Heart left ventricle (tissue), 16 donors: Measurements from ENCODE around the gene BRME1. TPM values are rescaled to one million over a fixed set of nuclear protein-coding genes. Genes with fewer than 3 reads are reported as not detected.

Experiments
- ATAC-seq, 4 donors: fragments of 200-7000 bp; cut with Tn5 transposase; one replicate each; pipeline ENCODE4 v1.9.1; 2020 to 2022; ENCODE audit warnings: moderate library complexity in 4 of 4, mild to moderate bottlenecking in 3 of 4, moderate number of reproducible peaks in 1 of 4
- DNase-seq, 5 donors: peaks; one replicate each; pipeline ENCODE4 v3.0.0-alpha.2; 2020
- H3K27ac ChIP-seq, 12 donors: fragments of 200-600 bp; sonication (generic) in 4 of 12; one replicate each; pipeline versions ENCODE4 v1.5.0 to v1.8.0; 2016 to 2022; ENCODE audit warnings: mild to moderate bottlenecking in 2 of 12
- H3K27me3 ChIP-seq, 9 donors: fragments of 200-600 bp; sonication (generic) in 2 of 9; one replicate each; pipeline versions ENCODE4 v1.5.1 to v1.8.0; 2016 to 2022; ENCODE audit warnings: mild to moderate bottlenecking in 3 of 9
- H3K36me3 ChIP-seq, 9 donors: fragments of 200-600 bp; sonication (generic) in 2 of 9; one replicate each; pipeline versions ENCODE4 v1.5.0 to v1.8.0; 2018 to 2022; ENCODE audit warnings: mild to moderate bottlenecking in 2 of 9
- H3K4me1 ChIP-seq, 12 donors: fragments of 200-600 bp; sonication (generic) in 4 of 12; one replicate each; pipeline versions ENCODE4 v1.5.0 to v1.8.0; 2016 to 2022; ENCODE audit warnings: mild to moderate bottlenecking in 3 of 12
- H3K4me3 ChIP-seq, 12 donors: fragments of 200-600 bp; sonication (generic) in 4 of 12; one replicate each; pipeline versions ENCODE4 v1.5.0 to v1.8.0; 2017 to 2022; ENCODE audit warnings: mild to moderate bottlenecking in 9 of 12, moderate library complexity in 4 of 12
- H3K9me3 ChIP-seq, 12 donors: fragments of 200-600 bp; sonication (generic) in 4 of 12; one replicate each; pipeline versions ENCODE4 v1.5.0 to v1.8.0; 2016 to 2022; ENCODE audit warnings: mild to moderate bottlenecking in 1 of 12
- CTCF ChIP-seq, 12 donors: fragments of 200-600 bp; sonication (generic) in 4 of 12; IDR thresholded peaks; one replicate each; pipeline versions ENCODE4 v1.5.0 to v1.8.0; 2018 to 2022; ENCODE audit warnings: antibody characterized with exemption in 12 of 12, mild to moderate bottlenecking in 5 of 12
- POLR2A ChIP-seq, 2 donors: fragments of 450-650 bp; IDR thresholded peaks; one replicate each; pipeline ENCODE4 v1.6.1; 2017; ENCODE audit warnings: antibody characterized with exemption in 2 of 2, mild to moderate bottlenecking in 2 of 2, moderate library complexity in 2 of 2
- WGBS, 4 donors: extraction: QIAGEN DNeasy Blood & Tissue Kit in 2 of 4; methylation state at CpG; one replicate each; pipeline versions ENCODE4 v1.1.5 to v1.1.7; 2013 to 2018; 5-methylcytosine and 5-hydroxymethylcytosine counted together
- intact Hi-C, 10 donors: fragments of 100-400 bp; cut with DNase I; formaldehyde crosslinking; loops; one replicate each; pipeline versions ENCODE4 v1.11.1 to v1.14.2; 2022
- polyA plus RNA-seq, 2 donors: library from polyadenylated mRNA; stranded (reverse); fragments of 200-250 nt; gene quantifications; one replicate each; pipeline ENCODE4 v1.2.3, GENCODE V29; 2013
- total RNA-seq, 9 donors: library from RNA; depleted of rRNA in 2 of 9; stranded (reverse); fragments of >200 nt in 2 of 9; fragmentation: NEBNext Ultra II Directional in 3 of 9; extraction: Animal tissue kit (Norgen Biotek cat#: 25700) in 3 of 9; gene quantifications; one replicate each; pipeline versions ENCODE4 v1.1.0 to v1.2.4, GENCODE V29; 2016 to 2023
- donor health status: ischemic (EF 13 %, LVEDD 7.1; RV severe dilation, severe dysfunction).
- donor health status: healthy with polysubstance abuse.
- donor health status: DM: no; HTN: yes; CAD: no.
- donor health status: DM: no; HTN: no; CAD: no.
- donor health status: ischemic (EF 25% LVEDD 6.9; RV normal size, moderate dysfunction).
- donor health status: ischemic (EF 25% LVEDD 5.7; RV mildly dilated, moderate dysfunction).
- donor health status: healthy.
- donor health status: DM: yes; HTN: yes; CAD: no.
- donor health status: ischemic (EF 35%, LVEDD 5.7; RV mildly dilated, moderate dysfunction).
- donor health status: nonischemic (EF 11% LVEDD 7.7; RV severe dilation, severe dysfunction).
- donor health status: DM: yes; HTN: yes; CAD: no.
- donor health status: PGD.
- donor health status: ischemic (EF 29% LVEDD 5.4; RV normal size, mild dysfunction).
- donor health status: nonischemic (EF 23%, LVEDD 6.1; RV moderate dilation, normal function).

The BRME1 gene
- total and polyA plus RNA-seq, 11 donors = 0.23 to 1.2 (median 0.70) TPM; not detected in 2

- intact Hi-C loops = no loop called here
- peaks cover 0 to 27% (median 9%) of the 10 kb centered on the region in 9 donors for H3K27me3 ChIP-seq
- H3K4me1 ChIP-seq = peaks cover 0 to 4% (median 0%) of the 10 kb centered on the region in 12 donors
- H3K4me3 ChIP-seq = no peak overlapping the region
- DNase-seq (no peak), ATAC-seq (no peak)
- peaks cover 0 to 6% (median 0%) of the 10 kb centered on the region in 9 donors for H3K36me3 ChIP-seq
- no peaks in the 10 kb centered on the region for H3K9me3 ChIP-seq
- WGBS, 4 donors = 50 to 77% (median 70%) methylated on average over 6 to 22 of the region's 22 CpGs
- no peak overlapping the region for H3K27ac ChIP-seq
- no peak for TF ChIP-seq POLR2A (IDR thresholded peaks at IDR 0.05)
- TF ChIP-seq CTCF (IDR thresholded peaks at IDR 0.05) = no peak
These were observed 30.0 kb upstream of the BRME1 start for GRCh38 chr19:13935765-13936510.

DNA sequence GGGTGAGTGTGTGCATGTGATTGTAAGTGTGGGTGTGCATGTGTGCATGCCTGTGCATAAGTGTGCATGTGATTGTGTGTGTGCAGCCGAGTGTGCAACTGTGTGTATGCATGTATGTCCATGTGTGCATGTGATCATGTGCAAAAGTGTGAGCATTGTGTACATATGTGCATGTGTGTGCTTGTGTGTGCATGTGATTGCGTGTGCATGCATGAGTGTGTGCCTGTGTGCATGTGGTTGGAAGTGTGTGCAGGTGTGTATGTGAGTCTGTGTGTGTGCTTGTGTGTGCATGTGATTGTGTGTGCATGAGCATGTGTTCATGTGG, 28.8 kb upstream of the BRME1 start:
- TF ChIP-seq POLR2A (IDR thresholded peaks at IDR 0.05) = no peak
- no peak for TF ChIP-seq CTCF (IDR thresholded peaks at IDR 0.05)
- ATAC-seq (no peak), DNase-seq (no peak)
- 92 to 100% (median 95%) methylated on average over 2 of the region's 2 CpGs for WGBS, 4 donors
- H3K4me1 ChIP-seq = peaks cover 0 to 4% (median 0%) of the 10 kb centered on the region in 12 donors
- peaks cover 0 to 27% (median 9%) of the 10 kb centered on the region in 9 donors for H3K27me3 ChIP-seq
- no peak overlapping the region for H3K4me3 ChIP-seq
- no peaks in the 10 kb centered on the region for H3K9me3 ChIP-seq
- H3K27ac ChIP-seq = no peak overlapping the region
- intact Hi-C loops = no loop called here
- H3K36me3 ChIP-seq = peaks cover 0 to 11% (median 6%) of the 10 kb centered on the region in 9 donors

- intact Hi-C loops = no loop called here
- Histone ChIP-seq H3K27ac (no peak overlapping the region), H3K36me3 (peaks cover 0 to 15% (median 10%) of the 10 kb centered on the region in 9 donors), H3K4me1 (peaks cover 0 to 4% (median 0%) of the 10 kb centered on the region in 12 donors), H3K4me3 (no peak overlapping the region), H3K27me3 (peaks cover 0 to 27% (median 9%) of the 10 kb centered on the region in 9 donors), H3K9me3 (no peaks in the 10 kb centered on the region)
- 86 to 91% (median 88%) methylated on average over 6 to 42 of the region's 42 CpGs for WGBS, 4 donors
- ATAC-seq (peak in 1 of 4 donors; percentile 8), DNase-seq (no peak)
- TF ChIP-seq POLR2A (IDR thresholded peaks at IDR 0.05) (no peak), CTCF (IDR thresholded peaks at IDR 0.05) (no peak)
These were observed 27.0 kb upstream of the BRME1 start for GRCh38 chr19:13932911-13933393.

- WGBS, 4 donors = 93 to 95% (median 94%) methylated on average over 6 of the region's 6 CpGs
- TF ChIP-seq POLR2A (IDR thresholded peaks at IDR 0.05) = no peak
- no peak for TF ChIP-seq CTCF (IDR thresholded peaks at IDR 0.05)
- H3K27ac ChIP-seq = no peak overlapping the region
- H3K36me3 ChIP-seq = peaks cover 0 to 23% (median 17%) of the 10 kb centered on the region in 9 donors
- no peak for ATAC-seq
- intact Hi-C loops = no loop called here
- no peaks in the 10 kb centered on the region for H3K9me3 ChIP-seq
- H3K4me1 ChIP-seq = peaks cover 0 to 4% (median 0%) of the 10 kb centered on the region in 12 donors
- peaks cover 0 to 27% (median 6%) of the 10 kb centered on the region in 9 donors for H3K27me3 ChIP-seq
- no peak for DNase-seq
- no peak overlapping the region for H3K4me3 ChIP-seq
These were observed 26.3 kb upstream of the BRME1 start for GRCh38 chr19:13932149-13932637.
